Neural progenitor cell (in vitro differentiated cells): Measurements from ENCODE around the gene SMPD3. TPM values are rescaled to one million over a fixed set of nuclear protein-coding genes. Genes with fewer than 3 reads are reported as not detected.
A peak's percentile ranks its signal among the peaks of the same experiment; 100 is the strongest.

ENCODE experiments used
- DNase-seq: peaks from one replicate; pipeline ENCODE4 v3.0.0-alpha.2; 2016; ENCODE audit warnings: low spot score
- H2AFZ ChIP-seq: fragments of 200-600 bp; sonication (generic); replicated peaks from 2 replicates; pipeline ENCODE4 v1.6.1; 2016; ENCODE audit warnings: antibody characterized with exemption
- H3F3A ChIP-seq: fragments of 200-600 bp; sonication (generic); 2 replicates; pipeline ENCODE4 v1.6.1; 2016; ENCODE audit warnings: antibody characterized with exemption, low read depth
- H3K27ac ChIP-seq: fragments of 200-600 bp; sonication (generic); 2 replicates; pipeline ENCODE4 v1.5.1; 2016; ENCODE audit warnings: mild to moderate bottlenecking
- H3K27me3 ChIP-seq: fragments of 200-600 bp; sonication (generic); 2 replicates; pipeline ENCODE4 v1.6.1; 2016; ENCODE audit warnings: mild to moderate bottlenecking, moderate library complexity
- H3K36me3 ChIP-seq: fragments of 200-600 bp; sonication (generic); 2 replicates; pipeline ENCODE4 v1.5.1; 2016
- H3K4me1 ChIP-seq: fragments of 200-600 bp; sonication (generic); 2 replicates; pipeline ENCODE4 v1.6.1; 2016; ENCODE audit warnings: mixed run types
- H3K4me2 ChIP-seq: fragments of 200-600 bp; sonication (generic); 2 replicates; pipeline ENCODE4 v1.6.1; 2016
- H3K4me3 ChIP-seq: fragments of 200-600 bp; sonication (generic); 2 replicates; pipeline ENCODE4 v1.5.1; 2016
- H3K79me2 ChIP-seq: fragments of 200-600 bp; sonication (generic); 2 replicates; pipeline ENCODE4 v1.6.1; 2016; ENCODE audit warnings: low read depth
- H3K9ac ChIP-seq: fragments of 200-600 bp; sonication (generic); 2 replicates; pipeline ENCODE4 v1.6.1; 2016
- H3K9me3 ChIP-seq: fragments of 200-600 bp; sonication (generic); 2 replicates; pipeline ENCODE4 v1.5.1; 2016; ENCODE audit warnings: low read depth
- H4K20me1 ChIP-seq: fragments of 200-600 bp; sonication (generic); 2 replicates; pipeline ENCODE4 v1.6.1; 2016; ENCODE audit warnings: low read depth
- H3K27ac Mint-ChIP-seq: 3 replicates; pipeline ENCODE4 v1.8.0; 2021; ENCODE audit warnings: mixed read lengths
- H3K27me3 Mint-ChIP-seq: 2 replicates; pipeline ENCODE4 v1.8.0; 2022; ENCODE audit warnings: low read depth, mild to moderate bottlenecking, inconsistent platforms, moderate library complexity, mixed read lengths; ENCODE audit not compliant: insufficient read depth
- H3K36me3 Mint-ChIP-seq: 3 replicates; pipeline ENCODE4 v1.8.0; 2021; ENCODE audit warnings: mixed read lengths
- H3K4me1 Mint-ChIP-seq: 3 replicates; pipeline ENCODE4 v1.8.0; 2021; ENCODE audit warnings: mixed read lengths
- H3K4me3 Mint-ChIP-seq: 3 replicates; pipeline ENCODE4 v1.8.0; 2021; ENCODE audit warnings: mild to moderate bottlenecking, moderate library complexity, mixed read lengths
- H3K9me3 Mint-ChIP-seq: 3 replicates; pipeline ENCODE4 v1.8.0; 2020; ENCODE audit warnings: mixed read lengths
- CTCF ChIP-seq: fragments of 200-600 bp; sonication (generic); IDR thresholded peaks from 2 replicates; pipeline ENCODE4 v1.5.1; 2017; ENCODE audit warnings: antibody characterized with exemption, mild to moderate bottlenecking
- EZH2 ChIP-seq: fragments of 200-600 bp; sonication (generic); IDR thresholded peaks from 2 replicates; pipeline ENCODE4 v1.6.1; 2017; ENCODE audit warnings: antibody characterized with exemption, mild to moderate bottlenecking, moderate library complexity
- EZH2phosphoT487 ChIP-seq: fragments of 200-600 bp; sonication (generic); IDR thresholded peaks from 2 replicates; pipeline ENCODE4 v1.6.1; 2017; ENCODE audit warnings: antibody characterized with exemption
- total RNA-seq: library from RNA; depleted of rRNA; stranded (reverse); fragments of >200 nt; gene quantifications from 2 replicates; pipeline ENCODE4 v1.2.3, GENCODE V29; 2015; ENCODE audit warnings: low replicate concordance

Gene SMPD3
- total RNA-seq, 1 donor from 2014 or later: not detected

DNA sequence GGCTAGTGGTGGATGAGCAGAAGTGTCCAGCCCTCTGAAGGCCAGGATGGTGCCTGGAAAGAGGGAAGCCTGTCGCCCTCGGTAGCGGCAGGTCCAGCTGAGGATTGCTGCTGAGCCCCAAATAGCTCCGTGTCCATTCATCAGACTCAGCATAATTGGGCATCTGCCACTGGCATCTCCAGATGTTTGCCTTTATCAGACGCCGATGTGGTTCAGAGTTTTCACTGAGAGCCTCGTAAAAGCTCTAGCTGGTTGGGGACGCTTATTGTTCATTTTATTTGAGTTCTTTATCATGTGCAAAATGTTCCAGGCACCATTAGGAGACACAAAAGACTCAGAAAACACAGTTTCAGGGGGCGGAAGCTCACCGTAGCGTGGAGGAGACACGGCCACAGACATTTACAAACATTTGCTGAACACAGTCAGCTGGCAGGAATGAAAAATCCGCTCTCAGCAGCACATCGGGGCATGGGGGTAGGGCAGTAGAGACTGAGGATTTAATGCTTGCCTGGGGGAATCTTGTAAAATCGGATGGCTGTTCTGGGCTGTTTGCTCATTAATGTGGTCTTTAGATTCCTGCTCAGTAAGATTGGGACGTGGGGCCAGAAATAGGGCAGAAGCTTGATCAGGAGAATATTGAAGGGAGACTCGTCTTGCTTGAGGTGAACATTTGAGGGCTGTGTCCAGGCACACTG is 41.7 kb downstream of the SMPD3 start:
- no peaks in the 10 kb centered on the region for H3K27me3 ChIP-seq
- H3K9me3 Mint-ChIP-seq: no peaks in the 10 kb centered on the region

DNA sequence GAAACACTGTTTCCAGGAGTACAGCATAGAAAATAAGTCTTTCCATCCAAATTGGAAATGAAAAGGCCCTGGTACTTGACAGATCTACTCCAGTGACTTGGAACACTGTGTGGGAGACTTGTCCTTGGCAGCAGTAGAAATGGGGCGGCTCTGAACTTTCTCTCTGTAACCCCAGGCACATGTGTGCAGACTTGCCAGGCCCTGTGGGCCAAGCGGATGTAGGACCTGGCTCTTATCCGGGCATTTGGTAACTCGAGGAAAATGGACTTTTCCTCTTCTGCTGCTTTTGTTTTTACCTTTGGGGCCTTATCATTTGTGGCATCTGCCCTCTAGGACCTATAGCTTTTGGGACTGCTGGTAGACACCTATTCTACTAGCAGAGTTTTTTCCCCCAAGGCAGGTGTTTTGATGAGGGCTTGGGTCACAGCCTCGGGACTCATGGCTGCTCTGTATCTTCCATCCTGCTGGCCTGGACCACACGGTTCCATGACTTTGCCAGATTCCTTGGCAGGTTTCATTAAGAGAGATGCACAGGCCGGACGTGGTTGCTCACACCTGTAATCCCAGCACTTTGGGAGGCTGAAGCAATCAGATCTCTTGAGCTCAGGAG is 43.5 kb downstream of the SMPD3 start:
- no peak overlapping the region for H3K4me3 ChIP-seq
- Mint-ChIP-seq H3K27me3 (peaks cover 5% of the 10 kb centered on the region), H3K36me3 (no peaks in the 10 kb centered on the region), H3K9me3 (no peaks in the 10 kb centered on the region), H3K4me3 (no peak overlapping the region), H3K4me1 (peaks cover 39% of the 10 kb centered on the region), H3K27ac (no peak overlapping the region)
- H3K36me3 ChIP-seq: no peaks in the 10 kb centered on the region
- H3F3A ChIP-seq: no peaks in the 10 kb centered on the region
- no peak overlapping the region for H3K9ac ChIP-seq
- TF ChIP-seq CTCF: no peak
- TF ChIP-seq EZH2: no peak
- no peak for TF ChIP-seq EZH2phosphoT487
- H3K4me1 ChIP-seq: peaks cover 23% of the 10 kb centered on the region
- no peak for DNase-seq
- H3K9me3 ChIP-seq: no peaks in the 10 kb centered on the region
- no peak overlapping the region for H3K4me2 ChIP-seq
- H2AFZ ChIP-seq: no peak overlapping the region
- no peaks in the 10 kb centered on the region for H3K79me2 ChIP-seq
- no peaks in the 10 kb centered on the region for H3K27me3 ChIP-seq
- H3K27ac ChIP-seq: no peak overlapping the region
- no peaks in the 10 kb centered on the region for H4K20me1 ChIP-seq

More for the DNA sequence above, 41.7 kb downstream of the SMPD3 start:
- Mint-ChIP-seq H3K36me3 (no peaks in the 10 kb centered on the region), H3K4me1 (peaks cover 39% of the 10 kb centered on the region), H3K4me3 (no peak overlapping the region), H3K27me3 (peaks cover 5% of the 10 kb centered on the region), H3K27ac (peak overlapping the region; percentile 17)
- Histone ChIP-seq H3K27ac (no peak overlapping the region), H3K4me2 (peak overlapping the region; percentile 14), H3K36me3 (no peaks in the 10 kb centered on the region), H3K4me3 (no peak overlapping the region), H3K9me3 (no peaks in the 10 kb centered on the region), H3F3A (no peaks in the 10 kb centered on the region), H2AFZ (peak overlapping the region; percentile 69), H3K4me1 (peaks cover 23% of the 10 kb centered on the region), H3K79me2 (no peaks in the 10 kb centered on the region), H4K20me1 (no peaks in the 10 kb centered on the region), H3K9ac (no peak overlapping the region)
- no peak for TF ChIP-seq EZH2phosphoT487
- no peak for TF ChIP-seq EZH2
- TF ChIP-seq CTCF: no peak
- no peak for DNase-seq

- Histone ChIP-seq H3K9me3 (no peaks in the 10 kb centered on the region), H3K4me2 (no peak overlapping the region), H2AFZ (no peak overlapping the region), H3F3A (no peaks in the 10 kb centered on the region), H3K9ac (no peak overlapping the region), H3K4me3 (no peak overlapping the region), H3K4me1 (peaks cover 19% of the 10 kb centered on the region), H3K27me3 (no peaks in the 10 kb centered on the region), H3K79me2 (no peaks in the 10 kb centered on the region), H3K36me3 (no peaks in the 10 kb centered on the region), H3K27ac (no peak overlapping the region), H4K20me1 (no peaks in the 10 kb centered on the region)
- H3K27me3 Mint-ChIP-seq: peaks cover 5% of the 10 kb centered on the region
- H3K4me1 Mint-ChIP-seq: peaks cover 34% of the 10 kb centered on the region
- no peaks in the 10 kb centered on the region for H3K36me3 Mint-ChIP-seq
- no peak overlapping the region for H3K4me3 Mint-ChIP-seq
- no peak for TF ChIP-seq EZH2
- H3K9me3 Mint-ChIP-seq: no peaks in the 10 kb centered on the region
- H3K27ac Mint-ChIP-seq: no peak overlapping the region
- DNase-seq: no peak
Measured at GRCh38 chr16:68403704-68404103, 44.6 kb downstream of the SMPD3 start.

DNA sequence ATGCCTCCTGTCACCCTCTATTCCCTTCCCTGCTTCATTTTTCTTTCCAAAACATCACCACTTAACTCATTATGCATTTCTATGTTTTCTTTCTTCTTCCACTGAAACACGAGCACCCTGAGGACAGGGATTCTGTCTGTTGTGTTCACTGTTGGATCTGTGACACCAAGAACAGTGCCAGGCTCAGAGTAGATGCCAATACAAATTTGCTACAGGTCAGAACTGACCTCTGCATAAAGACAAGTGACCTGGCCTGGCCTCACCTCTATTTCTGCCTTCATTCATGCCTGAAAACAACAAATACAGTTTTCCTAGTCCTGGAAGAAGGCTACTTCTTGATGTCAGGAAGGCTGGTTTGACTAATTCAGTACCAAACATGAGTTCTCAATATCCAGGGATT is 45.1 kb downstream of the SMPD3 start:
- DNase-seq: no peak
- Histone ChIP-seq H3K4me2 (no peak overlapping the region), H2AFZ (no peak overlapping the region), H3K9ac (no peak overlapping the region), H3K4me1 (peaks cover 16% of the 10 kb centered on the region), H3K27ac (no peak overlapping the region), H3K27me3 (no peaks in the 10 kb centered on the region), H3K36me3 (no peaks in the 10 kb centered on the region), H4K20me1 (no peaks in the 10 kb centered on the region), H3F3A (no peaks in the 10 kb centered on the region), H3K9me3 (no peaks in the 10 kb centered on the region), H3K79me2 (no peaks in the 10 kb centered on the region), H3K4me3 (no peak overlapping the region)
- H3K27ac Mint-ChIP-seq: no peak overlapping the region
- H3K36me3 Mint-ChIP-seq: no peaks in the 10 kb centered on the region
- no peak overlapping the region for H3K4me3 Mint-ChIP-seq
- H3K27me3 Mint-ChIP-seq: peaks cover 5% of the 10 kb centered on the region
- peaks cover 34% of the 10 kb centered on the region for H3K4me1 Mint-ChIP-seq
- no peaks in the 10 kb centered on the region for H3K9me3 Mint-ChIP-seq
- TF ChIP-seq EZH2 (no peak), CTCF (no peak), EZH2phosphoT487 (no peak)
